GM12878 (cell line): Measurements from ENCODE around the gene MGAT2. TPM values are rescaled to one million over a fixed set of nuclear protein-coding genes. Genes with fewer than 3 reads are reported as not detected.

Experiments used
- CEBPB ChIP-seq, 2 experiments: fragments of 150-350 bp in 1 of 2; IDR thresholded peaks; 2 replicates each; pipeline ENCODE4 v1.6.1; 2012 to 2014; ENCODE audit warnings: low read depth in 2 of 2, low read length in 2 of 2, borderline replicate concordance in 1 of 2, inconsistent platforms in 1 of 2
- IKZF1 ChIP-seq: fragments of 450-650 bp; conservative IDR thresholded peaks from 2 replicates; pipeline ENCODE4 v1.6.1; 2017; ENCODE audit warnings: antibody characterized with exemption, mild to moderate bottlenecking
- NFYB ChIP-seq: IDR thresholded peaks from 2 replicates; pipeline ENCODE4 v1.6.1; 2011; ENCODE audit warnings: low read depth, mild to moderate bottlenecking, low read length, improper control_type of control experiment, moderate library complexity; ENCODE audit not compliant: insufficient read depth
- RAD21 ChIP-seq: IDR thresholded peaks from 2 replicates; pipeline ENCODE4 v1.6.1; 2011; ENCODE audit warnings: mild to moderate bottlenecking, low read depth, low read length, moderate library complexity; ENCODE audit not compliant: insufficient read depth
- polyA plus RNA-seq, 11 experiments: library from polyadenylated mRNA; depleted of rRNA in 4 of 11; unstranded in 6 of 11; stranded (reverse) in 5 of 11; fragments of >200 nt; fragmentation: Nextera tagmentation in 4 of 11; fragmentation: Illumina TruSeq in 1 of 11; extraction: Ambion mirVana in 4 of 11; extraction: Trizol in 1 of 11; gene quantifications; 1 replicate in 1 of 11; 2 replicates in 10 of 11; pipeline versions ENCODE4 v1.2.1 to v1.2.3, GENCODE V29; 2011 to 2016; ENCODE audit warnings: inconsistent platforms in 2 of 11, missing spikeins in 2 of 11, low read depth in 1 of 11
- total RNA-seq, 4 experiments: library from RNA; depleted of rRNA in 3 of 4; stranded (reverse); fragments of >200 nt in 3 of 4; fragmentation: Illumina TruSeq in 1 of 4; extraction: Trizol in 1 of 4; gene quantifications; 2 replicates each; pipeline versions ENCODE4 v1.2.1 to v1.2.3, GENCODE V29; 2013 to 2021
- TF ChIP-seq, protein P1 (sequence below): fragments of 450-650 bp; formaldehyde crosslinking; IDR thresholded peaks from 2 replicates; pipeline ENCODE4 v1.4.0; 2022; ENCODE audit warnings: mild to moderate bottlenecking, moderate library complexity
- TF ChIP-seq, protein P2 (sequence below): IDR thresholded peaks from 2 replicates; pipeline ENCODE4 v1.6.1; 2012; ENCODE audit warnings: improper control_type of control experiment, low read depth, low read length; ENCODE audit not compliant: insufficient replicate concordance

MGAT2 gene
- total and polyA plus RNA-seq, 10 of the 15 experiments (the other 5 are each of a cell fraction or from before 2014, with no cell fraction given): 0.03 to 51.8 (median 38.0) TPM; not detected in 1

GRCh38 chr14:49623387-49623786, 2.8 kb downstream of the MGAT2 start (continued):
- TF ChIP-seq, protein P1, sequence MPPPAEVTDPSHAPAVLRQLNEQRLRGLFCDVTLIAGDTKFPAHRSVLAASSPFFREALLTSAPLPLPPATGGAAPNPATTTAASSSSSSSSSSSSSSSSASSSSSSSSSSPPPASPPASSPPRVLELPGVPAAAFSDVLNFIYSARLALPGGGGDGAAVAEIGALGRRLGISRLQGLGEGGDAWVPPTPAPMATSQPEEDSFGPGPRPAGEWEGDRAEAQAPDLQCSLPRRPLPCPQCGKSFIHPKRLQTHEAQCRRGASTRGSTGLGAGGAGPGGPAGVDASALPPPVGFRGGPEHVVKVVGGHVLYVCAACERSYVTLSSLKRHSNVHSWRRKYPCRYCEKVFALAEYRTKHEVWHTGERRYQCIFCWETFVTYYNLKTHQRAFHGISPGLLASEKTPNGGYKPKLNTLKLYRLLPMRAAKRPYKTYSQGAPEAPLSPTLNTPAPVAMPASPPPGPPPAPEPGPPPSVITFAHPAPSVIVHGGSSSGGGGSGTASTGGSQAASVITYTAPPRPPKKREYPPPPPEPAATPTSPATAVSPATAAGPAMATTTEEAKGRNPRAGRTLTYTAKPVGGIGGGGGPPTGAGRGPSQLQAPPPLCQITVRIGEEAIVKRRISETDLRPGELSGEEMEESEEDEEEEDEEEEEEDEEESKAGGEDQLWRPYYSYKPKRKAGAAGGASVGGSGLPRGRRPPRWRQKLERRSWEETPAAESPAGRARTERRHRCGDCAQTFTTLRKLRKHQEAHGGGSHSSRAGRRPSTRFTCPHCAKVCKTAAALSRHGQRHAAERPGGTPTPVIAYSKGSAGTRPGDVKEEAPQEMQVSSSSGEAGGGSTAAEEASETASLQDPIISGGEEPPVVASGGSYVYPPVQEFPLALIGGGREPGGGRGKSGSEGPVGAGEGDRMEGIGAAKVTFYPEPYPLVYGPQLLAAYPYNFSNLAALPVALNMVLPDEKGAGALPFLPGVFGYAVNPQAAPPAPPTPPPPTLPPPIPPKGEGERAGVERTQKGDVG: no peak
- no peak for TF ChIP-seq CEBPB (IDR thresholded peaks at IDR 0.05; ENCODE audit: borderline replicate concordance in 1 of 2, low read depth in 2 of 2, low read length in 2 of 2)
- TF ChIP-seq IKZF1: no peak
- TF ChIP-seq NFYB: no peak
- TF ChIP-seq RAD21: no peak
- TF ChIP-seq, protein P2, sequence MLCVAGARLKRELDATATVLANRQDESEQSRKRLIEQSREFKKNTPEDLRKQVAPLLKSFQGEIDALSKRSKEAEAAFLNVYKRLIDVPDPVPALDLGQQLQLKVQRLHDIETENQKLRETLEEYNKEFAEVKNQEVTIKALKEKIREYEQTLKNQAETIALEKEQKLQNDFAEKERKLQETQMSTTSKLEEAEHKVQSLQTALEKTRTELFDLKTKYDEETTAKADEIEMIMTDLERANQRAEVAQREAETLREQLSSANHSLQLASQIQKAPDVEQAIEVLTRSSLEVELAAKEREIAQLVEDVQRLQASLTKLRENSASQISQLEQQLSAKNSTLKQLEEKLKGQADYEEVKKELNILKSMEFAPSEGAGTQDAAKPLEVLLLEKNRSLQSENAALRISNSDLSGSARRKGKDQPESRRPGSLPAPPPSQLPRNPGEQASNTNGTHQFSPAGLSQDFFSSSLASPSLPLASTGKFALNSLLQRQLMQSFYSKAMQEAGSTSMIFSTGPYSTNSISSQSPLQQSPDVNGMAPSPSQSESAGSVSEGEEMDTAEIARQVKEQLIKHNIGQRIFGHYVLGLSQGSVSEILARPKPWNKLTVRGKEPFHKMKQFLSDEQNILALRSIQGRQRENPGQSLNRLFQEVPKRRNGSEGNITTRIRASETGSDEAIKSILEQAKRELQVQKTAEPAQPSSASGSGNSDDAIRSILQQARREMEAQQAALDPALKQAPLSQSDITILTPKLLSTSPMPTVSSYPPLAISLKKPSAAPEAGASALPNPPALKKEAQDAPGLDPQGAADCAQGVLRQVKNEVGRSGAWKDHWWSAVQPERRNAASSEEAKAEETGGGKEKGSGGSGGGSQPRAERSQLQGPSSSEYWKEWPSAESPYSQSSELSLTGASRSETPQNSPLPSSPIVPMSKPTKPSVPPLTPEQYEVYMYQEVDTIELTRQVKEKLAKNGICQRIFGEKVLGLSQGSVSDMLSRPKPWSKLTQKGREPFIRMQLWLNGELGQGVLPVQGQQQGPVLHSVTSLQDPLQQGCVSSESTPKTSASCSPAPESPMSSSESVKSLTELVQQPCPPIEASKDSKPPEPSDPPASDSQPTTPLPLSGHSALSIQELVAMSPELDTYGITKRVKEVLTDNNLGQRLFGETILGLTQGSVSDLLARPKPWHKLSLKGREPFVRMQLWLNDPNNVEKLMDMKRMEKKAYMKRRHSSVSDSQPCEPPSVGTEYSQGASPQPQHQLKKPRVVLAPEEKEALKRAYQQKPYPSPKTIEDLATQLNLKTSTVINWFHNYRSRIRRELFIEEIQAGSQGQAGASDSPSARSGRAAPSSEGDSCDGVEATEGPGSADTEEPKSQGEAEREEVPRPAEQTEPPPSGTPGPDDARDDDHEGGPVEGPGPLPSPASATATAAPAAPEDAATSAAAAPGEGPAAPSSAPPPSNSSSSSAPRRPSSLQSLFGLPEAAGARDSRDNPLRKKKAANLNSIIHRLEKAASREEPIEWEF: no peak
